Right ventricle myocardium inferior (tissue), 1 donor: Measurements from ENCODE around the gene COG2. TPM values are rescaled to one million over a fixed set of nuclear protein-coding genes. Genes with fewer than 3 reads are reported as not detected.
"Not testable (repeated sequence)": the region's sequence is repeated elsewhere in the genome, so short reads cannot be mapped to it uniquely, and the experiment has no call there.

Source experiments
- ATAC-seq: fragments of 200-7000 bp; cut with Tn5 transposase; one replicate; pipeline ENCODE4 v1.9.1; 2020; ENCODE audit warnings: mild to moderate bottlenecking, moderate library complexity
- DNase-seq: peaks from one replicate; pipeline ENCODE4 v3.0.0; 2021; ENCODE audit errors: missing footprints
- intact Hi-C: fragments of 100-400 bp; cut with DNase I; formaldehyde crosslinking; loops from one replicate; pipeline ENCODE4 v1.11.0; 2022
- long read RNA-seq: library from polyadenylated mRNA; unstranded; transcript quantifications from one replicate; pipeline ENCODE4 v2.0.0, GENCODE V29; 2021
- total RNA-seq: library from RNA; stranded (reverse); fragmentation: NEBNext Ultra II Directional; extraction: Animal tissue kit (Norgen Biotek cat#: 25700); gene quantifications from one replicate; pipeline ENCODE4 v1.2.1, GENCODE V29; 2021
- donor health status: DM: no; HTN: yes; CAD: no; lungs with severe emphysema.

Gene COG2
- total RNA-seq: 28.1 TPM
- long read RNA-seq, transcript COG2-202 (18 exons, 2,921 nt): major isoform, 18 of 23 reads
- long read RNA-seq, partial matches to known transcripts: 2 of 23 reads
- long read RNA-seq, other reads (novel, unspliced or antisense): 2 of 23 reads

GRCh38 chr1:230642263-230642959 is at the start of gene COG2:
COG2 (plus strand) TSS chr1:230642481; CDS start chr1:230642607, 126 bp downstream.
- intact Hi-C loops: loop anchor here (2.0 kb wide), 1 partner anchor 130 kb away; no protein-coding TSS in a partner anchor
- ATAC-seq (peak; percentile 99), DNase-seq (peak; percentile 98)

GRCh38 chr1:230592848-230593414 is 49.4 kb upstream of the COG2 start:
- ATAC-seq (no peak), DNase-seq (no peak)
- intact Hi-C loops: no loop called here

- intact Hi-C loops: no loop called here
- ATAC-seq (no peak), DNase-seq (no peak)
Observed at GRCh38 chr1:230594214-230594773, 48.0 kb upstream of the COG2 start.

GRCh38 chr1:230595181-230595580 is 47.1 kb upstream of the COG2 start:
- no peak for DNase-seq
- intact Hi-C loops: no loop called here
- ATAC-seq: no peak

GRCh38 chr1:230596306-230596705 is 46.0 kb upstream of the COG2 start:
- ATAC-seq (no peak), DNase-seq (no peak)
- intact Hi-C loops: no loop called here

GRCh38 chr1:230598745-230599144 is 43.5 kb upstream of the COG2 start:
- intact Hi-C loops: no loop called here
- DNase-seq (no peak), ATAC-seq (no peak)

GRCh38 chr1:230599926-230600656 is 42.2 kb upstream of the COG2 start:
- intact Hi-C loops: no loop called here
- DNase-seq (no peak), ATAC-seq (no peak)

GRCh38 chr1:230600657-230601400 is 41.5 kb upstream of the COG2 start:
- DNase-seq, intact Hi-C loops: not testable (repeated sequence)

GRCh38 chr1:230609208-230609607 is 33.1 kb upstream of the COG2 start:
- intact Hi-C loops: no loop called here
- ATAC-seq (no peak), DNase-seq (no peak)

More at GRCh38 chr1:230600657-230601400, 41.5 kb upstream of the COG2 start:
- ATAC-seq: not testable (repeated sequence)

GRCh38 chr1:230610589-230610988 is 31.7 kb upstream of the COG2 start:
- intact Hi-C loops: no loop called here
- DNase-seq (no peak), ATAC-seq (no peak)

GRCh38 chr1:230611128-230611877 is 31.0 kb upstream of the COG2 start:
- DNase-seq (no peak), ATAC-seq (no peak)
- intact Hi-C loops: no loop called here

GRCh38 chr1:230611878-230612235 is 30.4 kb upstream of the COG2 start:
- intact Hi-C loops: no loop called here
- no peak for ATAC-seq
- no peak for DNase-seq

- intact Hi-C loops: no loop called here
- DNase-seq: no peak
- no peak for ATAC-seq
Observed at GRCh38 chr1:230612651-230613050, 29.6 kb upstream of the COG2 start.

GRCh38 chr1:230614121-230614520 is 28.2 kb upstream of the COG2 start:
- ATAC-seq: no peak
- no peak for DNase-seq
- intact Hi-C loops: no loop called here

GRCh38 chr1:230618537-230618936 is 23.7 kb upstream of the COG2 start:
- DNase-seq (no peak), ATAC-seq (no peak)
- intact Hi-C loops: no loop called here

- intact Hi-C loops: no loop called here
- ATAC-seq (no peak), DNase-seq (no peak)
Observed at GRCh38 chr1:230620649-230621323, 21.5 kb upstream of the COG2 start.

GRCh38 chr1:230621324-230622030 is 20.8 kb upstream of the COG2 start:
- no peak for ATAC-seq
- DNase-seq: no peak
- intact Hi-C loops: no loop called here
